Dermis microvascular lymphatic vessel endothelial cell (primary cell): ENCODE data around the gene CHRNA4. TPM values are rescaled to one million over a fixed set of nuclear protein-coding genes. Genes with fewer than 3 reads are reported as not detected.
"Not testable (repeated sequence)": the region's sequence is repeated elsewhere in the genome, so short reads cannot be mapped to it uniquely, and the experiment has no call there.

Source experiments
- DNase-seq, 2 donors: peaks; one replicate each; pipeline versions ENCODE4 v3.0.0 to v3.0.0-alpha.2; 2010; ENCODE audit warnings: low read depth in 2 of 2
- total RNA-seq: library from RNA; depleted of rRNA; stranded (reverse); fragments of >200 nt; gene quantifications from 2 replicates; pipeline ENCODE4 v1.2.1, GENCODE V29; 2014

Gene CHRNA4
- total RNA-seq, 1 donor from 2014 or later = 0.13 TPM

- no peak for DNase-seq
These were observed 50.7 kb downstream of the CHRNA4 start for GRCh38 chr20:63310265-63310991.

- peak; percentile 21 to 48 for DNase-seq
These were observed 51.7 kb downstream of the CHRNA4 start for GRCh38 chr20:63309261-63310071.

- DNase-seq = no peak
These were observed 52.8 kb downstream of the CHRNA4 start for GRCh38 chr20:63308218-63308911.

- DNase-seq = no peak
These were observed 53.5 kb downstream of the CHRNA4 start for GRCh38 chr20:63307538-63308217.

GRCh38 chr20:63306673-63307537 is 54.2 kb downstream of the CHRNA4 start:
- DNase-seq = no peak

GRCh38 chr20:63305933-63306672 is 55.0 kb downstream of the CHRNA4 start:
- DNase-seq = not testable (repeated sequence)

GRCh38 chr20:63305393-63305792 is 55.8 kb downstream of the CHRNA4 start:
- no peak for DNase-seq

GRCh38 chr20:63303095-63303666 is 58.0 kb downstream of the CHRNA4 start:
- no peak for DNase-seq

GRCh38 chr20:63301671-63302070 is 59.5 kb downstream of the CHRNA4 start:
- DNase-seq = no peak

GRCh38 chr20:63298731-63299312 is 62.3 kb downstream of the CHRNA4 start:
- DNase-seq = no peak

GRCh38 chr20:63297796-63298572 is 63.2 kb downstream of the CHRNA4 start:
- DNase-seq = no peak

GRCh38 chr20:63297371-63297781 is 63.8 kb downstream of the CHRNA4 start:
- DNase-seq = no peak

GRCh38 chr20:63296531-63297299 is 64.4 kb downstream of the CHRNA4 start:
- DNase-seq = no peak

GRCh38 chr20:63295846-63296245 is 65.3 kb downstream of the CHRNA4 start:
- DNase-seq = no peak

- DNase-seq = no peak
These were observed 65.7 kb downstream of the CHRNA4 start for GRCh38 chr20:63295422-63295821.

GRCh38 chr20:63295018-63295417 is 66.1 kb downstream of the CHRNA4 start:
- no peak for DNase-seq

- no peak for DNase-seq
These were observed 66.6 kb downstream of the CHRNA4 start for GRCh38 chr20:63294536-63294900.
